Measurements from ENCODE around the gene GJB5.
"Not testable (repeated sequence)": the region's sequence is repeated elsewhere in the genome, so short reads cannot be mapped to it uniquely, and the experiment has no call there.

GJB5 gene

DNA sequence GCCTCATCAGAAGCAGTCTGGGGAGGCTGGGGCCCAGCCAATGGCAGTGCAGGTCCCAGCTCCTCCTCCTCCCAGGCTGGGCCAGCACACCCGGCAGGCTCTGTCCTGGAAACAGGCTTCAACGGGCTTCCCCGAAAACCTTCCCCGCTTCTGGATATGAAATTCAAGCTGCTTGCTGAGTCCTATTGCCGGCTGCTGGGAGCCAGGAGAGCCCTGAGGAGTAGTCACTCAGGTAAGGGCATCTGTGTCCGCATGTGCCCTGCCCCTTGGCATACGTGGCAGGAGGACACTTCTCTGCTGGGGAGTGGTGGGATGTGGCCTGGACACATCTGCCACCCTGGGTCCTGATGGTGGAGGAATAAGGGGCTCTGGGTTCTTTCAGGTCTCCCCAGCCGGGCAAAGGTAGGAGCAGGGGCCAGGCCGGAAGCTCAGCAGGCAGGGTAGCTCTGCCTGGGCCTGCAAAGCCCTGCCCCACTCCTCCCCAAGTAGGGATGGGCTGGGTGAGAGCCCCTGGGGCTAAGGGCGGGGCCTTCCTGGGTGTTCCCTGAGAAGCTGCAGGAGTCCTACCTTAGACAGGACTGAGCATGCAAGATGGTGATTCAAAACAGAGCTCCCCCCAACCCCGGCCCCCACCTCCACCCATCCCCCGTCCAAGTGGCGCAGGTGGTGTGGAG is at the start of gene GJB5:
Gene GJB5 (plus strand): TSS at position 84 of the 674 bp plus-strand sequence. CDS start 2,284 bp downstream, outside the sequence.
- H3K27me3 Mint-ChIP-seq = peaks cover 1% of the 10 kb centered on the region
- no peak within 1 kb of the TSS for H3K4me3 Mint-ChIP-seq
- H3K36me3 Mint-ChIP-seq = no peaks in the 10 kb centered on the region
- H3K9me3 Mint-ChIP-seq = no peaks in the 10 kb centered on the region
- H3K4me1 Mint-ChIP-seq = no peaks in the 10 kb centered on the region
- no peak within 1 kb of the TSS for H3K27ac Mint-ChIP-seq

DNA sequence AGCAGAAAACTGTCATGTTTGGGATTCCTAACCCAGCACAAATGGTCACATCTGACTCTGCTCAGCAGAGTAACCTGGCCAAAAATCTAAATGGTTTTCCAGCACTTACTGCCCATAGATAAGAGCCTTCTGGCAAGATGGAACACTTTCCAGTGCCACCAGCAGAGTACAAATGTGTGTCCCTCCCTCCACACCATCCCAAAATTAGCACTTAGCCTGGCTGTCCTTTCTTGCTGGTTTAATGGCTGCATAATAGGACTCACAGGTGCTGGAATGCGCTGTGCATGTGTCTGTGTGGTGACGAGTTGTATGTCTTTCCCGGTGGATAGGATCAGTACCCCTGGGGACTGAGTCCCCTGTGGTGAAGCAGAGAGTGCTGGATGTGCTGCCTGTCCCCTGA is 49.8 kb upstream of the GJB5 start:
- Mint-ChIP-seq H3K27ac (no peak overlapping the region), H3K4me1 (no peaks in the 10 kb centered on the region), H3K4me3 (no peak overlapping the region), H3K9me3 (no peaks in the 10 kb centered on the region), H3K27me3 (peaks cover 6% of the 10 kb centered on the region), H3K36me3 (no peaks in the 10 kb centered on the region)

DNA sequence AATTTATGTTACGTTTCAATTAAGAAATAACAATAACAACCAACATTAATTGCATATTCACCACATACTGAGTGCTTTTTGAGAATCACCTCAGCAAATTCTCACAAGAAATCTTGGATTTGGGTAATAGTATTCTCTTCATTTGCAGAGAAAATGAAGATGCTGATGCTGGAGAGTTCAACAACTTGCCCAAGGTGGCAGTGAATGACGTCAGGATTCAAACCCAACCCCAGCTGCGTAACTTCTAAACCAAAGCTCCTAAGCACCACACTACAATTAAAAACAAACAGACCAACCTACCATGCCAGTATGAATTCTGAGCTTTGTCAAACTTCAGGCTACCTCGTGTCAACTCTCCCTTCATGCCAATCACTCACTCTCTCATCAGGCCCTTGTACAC is 46.7 kb upstream of the GJB5 start:
- H3K27ac Mint-ChIP-seq = no peak overlapping the region
- H3K9me3 Mint-ChIP-seq = no peaks in the 10 kb centered on the region
- no peaks in the 10 kb centered on the region for H3K36me3 Mint-ChIP-seq
- H3K4me1 Mint-ChIP-seq = no peaks in the 10 kb centered on the region
- no peak overlapping the region for H3K4me3 Mint-ChIP-seq
- H3K27me3 Mint-ChIP-seq = peaks cover 6% of the 10 kb centered on the region

DNA sequence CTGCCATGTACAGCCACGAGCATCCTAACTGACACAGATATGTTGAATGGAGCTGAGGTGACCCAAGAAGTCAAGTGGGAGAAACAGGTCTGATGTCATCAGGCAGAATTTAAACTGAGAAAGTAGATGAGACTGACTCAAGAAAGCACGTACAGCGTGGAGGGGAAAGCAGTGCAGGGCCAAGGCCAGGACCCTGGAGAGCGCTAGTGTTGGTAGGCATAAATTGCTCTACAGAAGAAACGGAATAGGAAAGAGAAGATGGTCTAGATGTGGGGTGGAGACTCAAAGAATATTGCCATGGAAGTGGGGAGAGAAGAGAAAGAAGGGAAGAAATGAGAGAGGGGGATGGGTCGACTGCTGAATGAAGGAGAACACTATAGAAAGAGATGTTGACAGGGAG is 45.3 kb upstream of the GJB5 start:
- Mint-ChIP-seq H3K27ac (no peak overlapping the region), H3K36me3 (no peaks in the 10 kb centered on the region), H3K9me3 (no peaks in the 10 kb centered on the region)

GRCh38 chr1:34710812-34711211 is 44.0 kb upstream of the GJB5 start:
- Mint-ChIP-seq H3K27ac (no peak overlapping the region), H3K4me3 (no peak overlapping the region), H3K27me3 (peaks cover 3% of the 10 kb centered on the region), H3K9me3 (no peaks in the 10 kb centered on the region), H3K36me3 (no peaks in the 10 kb centered on the region), H3K4me1 (no peaks in the 10 kb centered on the region)

More for the DNA sequence above, 45.3 kb upstream of the GJB5 start:
- peaks cover 7% of the 10 kb centered on the region for H3K27me3 Mint-ChIP-seq
- no peak overlapping the region for H3K4me3 Mint-ChIP-seq
- H3K4me1 Mint-ChIP-seq = no peaks in the 10 kb centered on the region

DNA sequence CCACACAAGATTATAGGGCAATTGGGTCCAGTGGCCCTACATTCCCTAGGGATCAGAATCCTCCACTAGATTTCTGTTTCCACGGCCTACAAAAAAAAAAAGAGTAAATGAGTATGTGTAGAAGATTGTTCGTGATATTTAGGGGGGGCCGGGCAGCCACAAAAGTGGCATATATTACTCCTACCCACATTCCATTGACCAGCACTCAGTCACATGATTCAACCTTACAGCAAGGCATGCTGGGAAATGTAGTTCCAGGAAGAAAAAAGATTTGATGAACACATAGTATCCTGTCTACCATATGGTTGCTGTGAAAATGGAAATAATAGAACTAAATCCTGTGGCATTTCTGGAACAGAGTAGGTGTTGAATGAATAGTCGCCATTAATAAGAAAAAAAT is 43.4 kb upstream of the GJB5 start:
- Mint-ChIP-seq H3K36me3 (no peaks in the 10 kb centered on the region), H3K4me3 (no peak overlapping the region), H3K27me3 (peaks cover 1% of the 10 kb centered on the region), H3K9me3 (no peaks in the 10 kb centered on the region), H3K27ac (no peak overlapping the region), H3K4me1 (no peaks in the 10 kb centered on the region)

GRCh38 chr1:34712007-34712688 is 42.7 kb upstream of the GJB5 start:
- Mint-ChIP-seq H3K27ac (no peak overlapping the region), H3K27me3 (peaks cover 1% of the 10 kb centered on the region), H3K9me3 (no peaks in the 10 kb centered on the region), H3K4me1 (no peaks in the 10 kb centered on the region), H3K4me3 (no peak overlapping the region), H3K36me3 (no peaks in the 10 kb centered on the region)

DNA sequence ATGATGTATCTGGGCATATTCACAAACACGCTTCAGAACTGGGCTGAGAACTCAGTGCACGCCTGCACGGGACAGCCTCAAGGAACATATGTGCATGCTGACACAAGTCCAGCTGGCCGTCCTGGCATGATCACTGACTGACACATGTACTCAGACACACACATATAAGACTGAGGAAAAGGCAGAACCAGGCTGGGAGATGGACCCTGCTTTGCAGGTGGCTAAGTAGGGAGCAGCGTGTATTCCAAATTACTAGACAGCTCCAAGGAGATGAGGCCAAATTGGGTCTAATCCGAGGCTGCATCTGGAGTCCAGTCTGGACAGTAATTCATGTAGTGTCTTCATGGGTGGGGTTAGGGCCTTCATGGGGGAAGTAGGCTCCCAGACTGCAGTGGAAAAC is 41.4 kb upstream of the GJB5 start:
- Mint-ChIP-seq H3K36me3 (no peaks in the 10 kb centered on the region), H3K27ac (no peak overlapping the region), H3K4me3 (no peak overlapping the region), H3K4me1 (no peaks in the 10 kb centered on the region), H3K9me3 (no peaks in the 10 kb centered on the region), H3K27me3 (peaks cover 4% of the 10 kb centered on the region)

- Mint-ChIP-seq H3K36me3 (no peaks in the 10 kb centered on the region), H3K4me1 (no peaks in the 10 kb centered on the region), H3K9me3 (no peaks in the 10 kb centered on the region), H3K27me3 (peaks cover 4% of the 10 kb centered on the region), H3K4me3 (no peak overlapping the region), H3K27ac (no peak overlapping the region)
Observed at GRCh38 chr1:34714386-34714785, 40.5 kb upstream of the GJB5 start.

DNA sequence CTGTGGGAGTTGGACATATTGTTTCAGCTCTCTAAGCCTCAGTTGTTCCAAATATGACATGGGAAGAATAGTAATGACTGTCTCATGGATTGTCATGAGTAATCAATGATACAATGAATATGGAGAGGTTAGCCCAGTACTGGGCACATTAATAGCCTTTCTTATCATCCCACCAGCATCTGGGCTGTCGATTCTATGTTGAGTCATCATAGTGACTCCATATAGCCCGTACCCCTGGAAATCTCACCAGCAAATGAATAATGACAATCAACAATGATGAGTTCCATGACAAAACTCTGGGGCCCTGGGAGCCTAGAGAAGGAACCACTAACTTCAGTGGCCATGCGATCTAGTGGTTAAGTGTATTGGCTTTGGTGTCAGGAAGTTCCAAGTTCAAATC is 39.7 kb upstream of the GJB5 start:
- Mint-ChIP-seq H3K4me3 (no peak overlapping the region), H3K27me3 (peaks cover 5% of the 10 kb centered on the region), H3K36me3 (no peaks in the 10 kb centered on the region), H3K27ac (no peak overlapping the region), H3K4me1 (no peaks in the 10 kb centered on the region), H3K9me3 (no peaks in the 10 kb centered on the region)

GRCh38 chr1:34721241-34721640 is 33.6 kb upstream of the GJB5 start:
- Mint-ChIP-seq H3K4me1 (no peaks in the 10 kb centered on the region), H3K4me3 (no peak overlapping the region), H3K27ac (no peak overlapping the region), H3K36me3 (no peaks in the 10 kb centered on the region), H3K27me3 (peaks cover 26% of the 10 kb centered on the region), H3K9me3 (no peaks in the 10 kb centered on the region)

GRCh38 chr1:34721646-34722355 is 33.0 kb upstream of the GJB5 start:
- no peak overlapping the region for H3K27ac Mint-ChIP-seq
- no peaks in the 10 kb centered on the region for H3K36me3 Mint-ChIP-seq
- peaks cover 26% of the 10 kb centered on the region for H3K27me3 Mint-ChIP-seq
- H3K9me3 Mint-ChIP-seq = no peaks in the 10 kb centered on the region
- H3K4me3 Mint-ChIP-seq = no peak overlapping the region
- H3K4me1 Mint-ChIP-seq = no peaks in the 10 kb centered on the region

DNA sequence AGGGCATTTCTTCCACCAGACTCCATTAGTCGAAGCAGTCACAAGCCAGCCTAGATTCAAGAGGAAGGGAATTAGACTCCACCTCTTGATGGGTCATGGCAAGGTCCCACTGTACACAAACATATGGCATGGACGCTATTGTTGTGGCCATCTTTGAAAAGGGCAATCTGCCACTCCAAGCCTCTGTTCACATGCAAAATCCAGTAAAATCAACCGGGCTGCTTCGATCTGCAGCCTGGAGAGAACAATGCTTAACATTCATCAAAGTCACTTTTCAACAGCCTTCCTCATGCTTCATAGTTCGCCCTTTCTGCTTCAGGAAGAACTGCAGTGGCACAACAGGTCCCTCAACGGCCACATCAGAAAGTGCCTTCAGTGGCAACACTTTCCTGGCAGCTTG is 28.0 kb upstream of the GJB5 start:
- no peaks in the 10 kb centered on the region for H3K36me3 Mint-ChIP-seq
- no peaks in the 10 kb centered on the region for H3K4me1 Mint-ChIP-seq
- no peak overlapping the region for H3K27ac Mint-ChIP-seq
- no peaks in the 10 kb centered on the region for H3K9me3 Mint-ChIP-seq
- peaks cover 18% of the 10 kb centered on the region for H3K27me3 Mint-ChIP-seq
- no peak overlapping the region for H3K4me3 Mint-ChIP-seq

DNA sequence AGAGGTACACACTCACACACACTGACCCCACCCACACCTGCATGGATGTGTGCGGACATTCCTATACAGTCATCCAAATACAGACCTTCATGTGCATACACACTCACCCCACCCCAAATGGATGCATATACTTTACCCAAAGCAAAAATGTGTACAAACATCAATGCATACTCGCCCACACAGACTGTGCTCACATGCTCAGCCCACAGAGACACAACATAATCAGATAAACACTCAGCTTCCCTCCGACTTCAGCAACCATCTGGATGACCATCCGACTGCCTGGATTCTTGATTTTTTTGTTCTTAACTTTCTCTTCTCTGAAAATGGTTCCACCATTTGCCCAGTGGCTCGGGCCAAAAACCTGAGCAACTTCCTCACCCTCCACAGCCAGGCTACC is 24.4 kb upstream of the GJB5 start:
- H3K36me3 Mint-ChIP-seq = no peaks in the 10 kb centered on the region
- H3K4me1 Mint-ChIP-seq = no peaks in the 10 kb centered on the region
- H3K9me3 Mint-ChIP-seq = no peaks in the 10 kb centered on the region
- H3K27me3 Mint-ChIP-seq = peaks cover 7% of the 10 kb centered on the region
- H3K4me3 Mint-ChIP-seq = no peak overlapping the region
- no peak overlapping the region for H3K27ac Mint-ChIP-seq

DNA sequence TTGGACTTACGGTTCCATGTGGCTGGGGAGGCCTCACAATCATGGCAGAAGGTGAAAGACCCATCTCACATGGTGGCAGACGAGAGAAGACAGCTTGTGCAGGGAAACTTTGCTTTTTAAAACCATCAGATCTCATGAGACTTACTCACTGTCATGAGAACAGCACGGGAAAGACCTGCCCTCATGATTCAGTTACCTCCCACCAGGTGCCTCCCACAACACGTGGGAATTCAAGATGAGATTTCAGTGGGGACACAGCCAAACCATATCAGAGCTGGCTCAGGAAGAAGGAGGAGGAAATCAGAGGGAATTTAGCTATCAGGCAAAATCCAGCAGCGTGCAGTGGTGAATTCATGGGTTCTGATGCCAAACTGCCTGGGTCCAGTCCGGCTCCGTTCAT is 22.0 kb upstream of the GJB5 start:
- H3K36me3 Mint-ChIP-seq, H3K27ac Mint-ChIP-seq, H3K4me1 Mint-ChIP-seq, H3K27me3 Mint-ChIP-seq, H3K9me3 Mint-ChIP-seq, H3K4me3 Mint-ChIP-seq: not testable (repeated sequence)

DNA sequence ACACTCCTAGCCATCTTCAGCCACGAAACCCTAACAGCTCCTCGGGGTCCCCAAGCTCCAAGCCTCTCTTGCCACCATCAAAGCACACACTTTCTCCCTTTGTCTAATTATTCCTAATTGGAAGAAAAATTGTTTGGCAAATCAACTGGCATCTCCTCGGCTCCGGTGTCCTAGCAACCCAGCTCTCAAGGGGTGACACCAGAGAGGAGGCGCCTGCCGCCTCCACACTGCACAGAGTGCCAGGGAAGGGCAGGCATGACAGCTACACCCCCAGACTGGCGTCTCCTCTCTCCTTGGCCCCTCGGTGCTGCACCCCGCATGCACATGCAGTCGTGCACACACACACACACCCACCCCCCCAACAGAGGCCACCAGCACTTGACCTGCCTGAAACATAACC is 18.2 kb upstream of the GJB5 start:
- no peak overlapping the region for H3K27ac Mint-ChIP-seq
- H3K9me3 Mint-ChIP-seq = no peaks in the 10 kb centered on the region
- H3K4me1 Mint-ChIP-seq = no peaks in the 10 kb centered on the region
- no peaks in the 10 kb centered on the region for H3K27me3 Mint-ChIP-seq
- H3K36me3 Mint-ChIP-seq = no peaks in the 10 kb centered on the region
- H3K4me3 Mint-ChIP-seq = no peak overlapping the region

Data from activated naive CD4-positive, alpha-beta T cell treated with anti-CD3 and anti-CD28 coated beads, Interleukin-2, amount 50 U/mL, for 24 hours (primary cell).